IPS-20b (cell line): ENCODE results near the gene ART3.
A peak's percentile ranks its signal among the peaks of the same experiment; 100 is the strongest.

Experiments
- H3K27ac ChIP-seq: one replicate; pipeline ENCODE4 v1.5.1; 2013; ENCODE audit warnings: low read length
- H3K27me3 ChIP-seq: 2 replicates; pipeline ENCODE4 v1.6.1; 2013; ENCODE audit warnings: mild to moderate bottlenecking, low read length, inconsistent platforms; ENCODE audit not compliant: insufficient read depth
- H3K36me3 ChIP-seq: 2 replicates; pipeline ENCODE4 v1.6.1; 2013; ENCODE audit warnings: low read depth, mild to moderate bottlenecking, inconsistent platforms, low read length, moderate library complexity; ENCODE audit not compliant: insufficient read depth
- H3K4me1 ChIP-seq: 2 replicates; pipeline ENCODE4 v1.6.1; 2013; ENCODE audit warnings: mild to moderate bottlenecking, control low read depth, inconsistent platforms, low read length, moderate library complexity; ENCODE audit not compliant: insufficient read depth
- H3K4me3 ChIP-seq: 2 replicates; pipeline ENCODE4 v1.5.1; 2013; ENCODE audit warnings: mild to moderate bottlenecking, low read length, inconsistent platforms
- H3K9ac ChIP-seq: 2 replicates; pipeline ENCODE4 v1.6.1; 2013; ENCODE audit warnings: low read depth, mild to moderate bottlenecking, inconsistent platforms, low read length, moderate library complexity
- H3K9me3 ChIP-seq: 2 replicates; pipeline ENCODE4 v1.6.1; 2013; ENCODE audit warnings: mild to moderate bottlenecking, low read depth, low read length, inconsistent platforms; ENCODE audit not compliant: insufficient read depth

ART3 gene

GRCh38 chr4:76055016-76055415 is 19.5 kb upstream of the ART3 start:
- no peaks in the 10 kb centered on the region for H3K9me3 ChIP-seq
- H3K4me1 ChIP-seq: peaks cover 24% of the 10 kb centered on the region
- no peaks in the 10 kb centered on the region for H3K27me3 ChIP-seq
- no peak overlapping the region for H3K27ac ChIP-seq
- H3K9ac ChIP-seq: no peak overlapping the region
- H3K36me3 ChIP-seq: no peaks in the 10 kb centered on the region
- H3K4me3 ChIP-seq: no peak overlapping the region

DNA sequence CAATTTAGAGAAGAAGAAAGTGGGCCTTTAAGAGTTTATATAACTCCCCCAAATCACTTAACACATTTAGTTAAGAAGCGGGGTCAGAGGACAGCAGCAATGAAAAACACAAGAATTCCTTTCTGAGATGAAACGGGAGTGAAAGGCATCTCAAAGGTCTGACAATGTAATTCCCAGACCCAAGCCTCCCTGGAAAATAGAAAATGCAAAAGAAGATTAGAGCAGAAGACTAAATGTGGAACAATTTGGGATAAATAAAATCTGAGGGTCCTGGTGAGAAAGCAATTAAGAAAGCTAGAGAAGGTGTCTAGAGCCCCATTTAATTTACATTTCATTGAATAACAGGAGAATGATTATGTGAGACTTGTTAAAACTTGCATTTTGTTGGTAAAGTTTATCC is 19.1 kb upstream of the ART3 start:
- H3K9ac ChIP-seq: no peak overlapping the region
- H3K4me3 ChIP-seq: no peak overlapping the region
- no peaks in the 10 kb centered on the region for H3K9me3 ChIP-seq
- H3K27me3 ChIP-seq: no peaks in the 10 kb centered on the region
- no peak overlapping the region for H3K27ac ChIP-seq
- H3K36me3 ChIP-seq: no peaks in the 10 kb centered on the region
- H3K4me1 ChIP-seq: peaks cover 24% of the 10 kb centered on the region

- Histone ChIP-seq H3K9ac (no peak overlapping the region), H3K36me3 (no peaks in the 10 kb centered on the region), H3K9me3 (no peaks in the 10 kb centered on the region), H3K4me1 (peaks cover 24% of the 10 kb centered on the region), H3K27me3 (no peaks in the 10 kb centered on the region), H3K4me3 (no peak overlapping the region), H3K27ac (no peak overlapping the region)
Measured at GRCh38 chr4:76058302-76058701, 16.2 kb upstream of the ART3 start.

DNA sequence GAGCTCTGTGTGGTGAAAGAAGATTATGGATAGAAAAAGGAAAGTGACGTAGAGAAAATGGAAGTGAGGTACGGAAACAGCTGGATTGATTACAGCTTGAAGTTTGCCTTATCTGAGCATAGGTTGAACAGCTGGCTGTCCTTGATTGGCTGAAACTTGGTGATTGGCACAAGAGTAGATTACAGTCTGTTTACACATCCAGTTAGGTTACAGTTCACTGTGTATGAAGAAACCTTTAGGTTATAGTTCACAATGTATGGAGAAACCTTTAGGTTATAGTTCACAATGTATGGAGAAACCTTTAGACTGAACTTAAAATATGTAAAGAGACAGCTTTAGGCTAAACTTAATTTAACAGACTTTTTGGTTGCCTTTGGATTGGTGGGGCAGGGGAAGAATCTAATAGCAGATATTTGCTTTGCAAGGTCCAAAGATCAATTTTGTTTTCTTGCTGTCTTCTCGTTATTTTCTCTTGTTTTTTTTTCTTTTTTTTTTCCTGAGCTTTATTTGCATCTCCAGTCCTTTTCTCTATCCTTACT is 15.6 kb upstream of the ART3 start:
- Histone ChIP-seq H3K9me3 (no peaks in the 10 kb centered on the region), H3K36me3 (no peaks in the 10 kb centered on the region), H3K27ac (no peak overlapping the region), H3K27me3 (no peaks in the 10 kb centered on the region), H3K4me1 (peaks cover 19% of the 10 kb centered on the region), H3K9ac (no peak overlapping the region), H3K4me3 (no peak overlapping the region)

GRCh38 chr4:76059750-76060149 is 14.8 kb upstream of the ART3 start:
- no peaks in the 10 kb centered on the region for H3K36me3 ChIP-seq
- H3K4me3 ChIP-seq: no peak overlapping the region
- no peaks in the 10 kb centered on the region for H3K9me3 ChIP-seq
- no peak overlapping the region for H3K9ac ChIP-seq
- no peak overlapping the region for H3K27ac ChIP-seq
- no peaks in the 10 kb centered on the region for H3K27me3 ChIP-seq
- peaks cover 17% of the 10 kb centered on the region for H3K4me1 ChIP-seq

DNA sequence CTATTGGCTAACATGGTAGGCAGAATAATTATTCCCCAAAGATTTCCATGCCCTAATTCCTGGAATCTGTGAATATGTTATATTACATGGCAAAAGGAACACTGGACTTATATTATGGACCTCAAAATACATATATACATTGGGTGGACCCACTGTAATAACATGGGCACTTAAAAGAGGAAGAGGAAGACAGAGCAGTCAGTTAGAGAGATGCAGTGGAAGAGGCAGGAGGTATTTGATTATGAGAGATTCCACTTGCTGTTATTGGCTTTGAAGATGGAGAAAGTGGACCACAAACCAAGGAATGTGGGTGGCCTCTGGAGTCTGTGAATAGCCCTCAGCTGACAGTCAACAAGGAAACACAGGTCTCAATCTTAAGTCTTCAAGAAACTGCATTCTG is 14.0 kb upstream of the ART3 start:
- Histone ChIP-seq H3K36me3 (no peaks in the 10 kb centered on the region), H3K27ac (no peak overlapping the region), H3K4me1 (peaks cover 10% of the 10 kb centered on the region; the same call in 1 of the 2 replicates), H3K4me3 (no peak overlapping the region), H3K9me3 (no peaks in the 10 kb centered on the region), H3K9ac (no peak overlapping the region), H3K27me3 (no peaks in the 10 kb centered on the region)

DNA sequence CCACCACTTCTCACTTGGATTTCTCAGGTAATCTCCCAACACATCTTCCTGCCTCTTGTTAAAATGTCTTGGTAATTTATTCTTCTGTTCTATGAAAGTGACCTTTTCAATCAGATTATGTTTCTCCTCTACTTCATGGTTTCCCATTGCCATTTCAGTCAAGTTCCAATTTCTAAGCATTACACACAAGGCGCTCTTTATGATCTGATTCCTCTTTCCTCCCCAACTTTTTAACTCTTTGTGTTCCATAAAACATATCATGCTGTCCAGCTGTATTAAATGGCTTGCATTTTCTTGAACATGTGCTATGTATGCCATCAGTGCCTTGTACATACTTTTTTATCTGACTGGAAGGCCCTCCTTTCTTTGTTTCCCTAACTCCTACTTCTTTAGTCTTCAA is 13.1 kb upstream of the ART3 start:
- Histone ChIP-seq H3K4me1 (peaks cover under 1% of the 10 kb centered on the region; the same call in 1 of the 2 replicates), H3K27ac (no peak overlapping the region), H3K9ac (no peak overlapping the region), H3K27me3 (no peaks in the 10 kb centered on the region), H3K9me3 (no peaks in the 10 kb centered on the region), H3K4me3 (no peak overlapping the region), H3K36me3 (no peaks in the 10 kb centered on the region)

DNA sequence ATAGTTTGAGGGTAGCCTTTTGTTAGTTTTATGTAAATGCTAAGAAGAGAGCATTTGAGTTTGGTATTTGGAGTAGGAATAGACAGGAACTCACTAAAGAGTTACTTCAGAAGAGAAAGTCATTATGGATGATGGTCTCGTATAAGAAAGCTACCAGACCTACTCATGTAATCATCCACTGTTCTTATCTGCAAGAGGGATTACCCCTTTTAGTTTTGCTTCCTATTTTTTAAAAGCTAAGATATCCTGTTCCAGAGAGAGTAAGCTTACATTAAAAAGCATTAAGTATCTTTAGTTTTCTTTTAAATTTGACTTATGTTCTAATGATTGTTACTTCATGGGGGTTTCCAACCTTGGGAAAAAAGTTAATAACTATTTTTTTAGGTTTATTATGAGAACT is 12.5 kb upstream of the ART3 start:
- no peak overlapping the region for H3K9ac ChIP-seq
- no peaks in the 10 kb centered on the region for H3K9me3 ChIP-seq
- H3K4me1 ChIP-seq: no peaks in the 10 kb centered on the region; the same call in 1 of the 2 replicates
- H3K4me3 ChIP-seq: no peak overlapping the region
- no peaks in the 10 kb centered on the region for H3K27me3 ChIP-seq
- H3K36me3 ChIP-seq: no peaks in the 10 kb centered on the region
- H3K27ac ChIP-seq: no peak overlapping the region

DNA sequence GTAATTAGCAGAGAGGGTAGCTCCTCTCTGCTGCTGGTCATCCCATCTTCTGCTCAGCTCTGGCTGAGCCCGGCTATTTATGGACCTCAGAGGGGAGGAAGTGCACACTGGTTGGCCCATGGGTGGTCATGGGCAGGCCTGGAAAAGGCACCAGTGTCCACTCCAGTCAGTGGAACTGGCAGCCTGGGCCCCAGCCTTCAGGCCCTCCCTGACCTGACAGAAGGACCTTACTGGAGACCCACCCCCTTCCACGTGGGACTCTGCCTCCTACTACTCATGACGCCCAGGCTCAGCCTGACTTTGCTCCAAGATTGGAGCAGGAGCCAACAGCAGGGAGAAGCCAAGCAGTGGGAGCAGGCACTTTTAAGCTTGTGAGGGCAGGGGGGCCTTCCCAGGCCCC is 8.0 kb upstream of the ART3 start:
- Histone ChIP-seq H3K9ac (no peak overlapping the region), H3K27me3 (no peaks in the 10 kb centered on the region), H3K36me3 (no peaks in the 10 kb centered on the region), H3K9me3 (no peaks in the 10 kb centered on the region), H3K4me1 (no peaks in the 10 kb centered on the region), H3K27ac (no peak overlapping the region), H3K4me3 (no peak overlapping the region)

- H3K4me3 ChIP-seq: no peak overlapping the region
- H3K27ac ChIP-seq: no peak overlapping the region
- H3K27me3 ChIP-seq: no peaks in the 10 kb centered on the region
- no peak overlapping the region for H3K9ac ChIP-seq
- H3K9me3 ChIP-seq: no peaks in the 10 kb centered on the region
- H3K4me1 ChIP-seq: peaks cover 11% of the 10 kb centered on the region
- no peaks in the 10 kb centered on the region for H3K36me3 ChIP-seq
Measured at GRCh38 chr4:76067652-76068286, 6.7 kb upstream of the ART3 start.

- Histone ChIP-seq H3K9me3 (no peaks in the 10 kb centered on the region), H3K9ac (peak overlapping the region; percentile 42), H3K4me3 (peak overlapping the region; percentile 4; the same call in 1 of the 2 replicates), H3K27ac (peak overlapping the region; percentile 6), H3K27me3 (no peaks in the 10 kb centered on the region), H3K4me1 (peaks cover 26% of the 10 kb centered on the region), H3K36me3 (no peaks in the 10 kb centered on the region)
Measured at GRCh38 chr4:76072760-76073159, 1.7 kb upstream of the ART3 start.

GRCh38 chr4:76074993-76075600 is 588 bp downstream of the ART3 start:
- H3K27ac ChIP-seq: no peak overlapping the region
- H3K4me3 ChIP-seq: no peak overlapping the region
- no peaks in the 10 kb centered on the region for H3K36me3 ChIP-seq
- peaks cover 26% of the 10 kb centered on the region for H3K4me1 ChIP-seq
- H3K9me3 ChIP-seq: no peaks in the 10 kb centered on the region
- no peak overlapping the region for H3K9ac ChIP-seq
- no peaks in the 10 kb centered on the region for H3K27me3 ChIP-seq
